Ascending aorta (tissue), 2 donors: ENCODE data around the gene ADRM1. TPM values are rescaled to one million over a fixed set of nuclear protein-coding genes. Genes with fewer than 3 reads are reported as not detected.

Source experiments
- DNase-seq, 2 donors: peaks; one replicate each; pipeline ENCODE4 v3.0.0-alpha.2; 2019; ENCODE audit warnings: low spot score in 2 of 2
- H3K27ac ChIP-seq, 2 donors: fragments of 200-600 bp; sonication (generic); one replicate each; pipeline ENCODE4 v1.5.1; 2016 to 2017; ENCODE audit warnings: mild to moderate bottlenecking in 1 of 2
- H3K27me3 ChIP-seq: fragments of 200-600 bp; sonication (generic); one replicate; pipeline ENCODE4 v1.5.1; 2017
- H3K36me3 ChIP-seq, 2 donors: fragments of 200-600 bp; sonication (generic); one replicate each; pipeline ENCODE4 v1.5.1; 2016
- H3K4me1 ChIP-seq, 2 donors: fragments of 200-600 bp; sonication (generic); one replicate each; pipeline ENCODE4 v1.5.1; 2016 to 2017; ENCODE audit warnings: mild to moderate bottlenecking in 1 of 2
- H3K4me3 ChIP-seq, 2 donors: fragments of 200-600 bp; sonication (generic); one replicate each; pipeline ENCODE4 v1.5.1; 2016 to 2017; ENCODE audit warnings: mild to moderate bottlenecking in 1 of 2
- H3K9me3 ChIP-seq, 2 donors: fragments of 200-600 bp; sonication (generic); one replicate each; pipeline ENCODE4 v1.5.1; 2016
- intact Hi-C: fragments of 100-400 bp; cut with DNase I; formaldehyde crosslinking; loops from one replicate; pipeline ENCODE4 v1.15.1; 2023
- total RNA-seq: library from RNA; depleted of rRNA; stranded (reverse); fragments of >200 nt; gene quantifications from one replicate; pipeline ENCODE4 v1.1.0, GENCODE V29; 2016
- TF ChIP-seq, protein P1 (sequence below), 3 experiments: fragments of 200-600 bp in 2 of 3; fragments of 450-650 bp in 1 of 3; sonication (generic) in 2 of 3; IDR thresholded peaks; one replicate each; pipeline ENCODE4 v1.5.1; 2016 to 2019; ENCODE audit warnings: antibody characterized with exemption in 3 of 3, mild to moderate bottlenecking in 1 of 3, moderate library complexity in 1 of 3

Gene ADRM1
- total RNA-seq, 1 donor from 2014 or later = 236 TPM

DNA sequence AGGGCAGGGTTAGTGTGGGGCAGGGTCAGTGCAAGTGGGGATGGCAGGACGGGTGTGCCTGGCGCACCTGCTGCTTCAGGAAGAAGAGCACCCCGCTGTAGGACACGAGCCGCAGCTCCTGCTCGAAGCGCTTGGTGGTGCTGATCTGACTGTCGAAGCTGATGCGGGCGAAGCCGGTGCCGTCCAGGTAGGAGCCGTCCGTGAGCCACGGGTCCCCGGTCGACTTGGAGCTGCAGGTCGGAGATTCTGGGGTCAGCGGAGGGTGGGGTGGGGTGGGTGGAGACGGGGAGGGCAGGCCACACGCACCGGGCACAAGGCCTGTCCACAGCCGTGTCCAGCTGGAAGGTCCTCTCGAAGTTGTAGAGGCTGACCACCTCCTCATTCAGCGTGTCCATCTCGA, 10.2 kb downstream of the ADRM1 start:
- Histone ChIP-seq H3K9me3 (no peaks in the 10 kb centered on the region), H3K36me3 (peaks cover 90 to 93% of the 10 kb centered on the region in 2 donors)

DNA sequence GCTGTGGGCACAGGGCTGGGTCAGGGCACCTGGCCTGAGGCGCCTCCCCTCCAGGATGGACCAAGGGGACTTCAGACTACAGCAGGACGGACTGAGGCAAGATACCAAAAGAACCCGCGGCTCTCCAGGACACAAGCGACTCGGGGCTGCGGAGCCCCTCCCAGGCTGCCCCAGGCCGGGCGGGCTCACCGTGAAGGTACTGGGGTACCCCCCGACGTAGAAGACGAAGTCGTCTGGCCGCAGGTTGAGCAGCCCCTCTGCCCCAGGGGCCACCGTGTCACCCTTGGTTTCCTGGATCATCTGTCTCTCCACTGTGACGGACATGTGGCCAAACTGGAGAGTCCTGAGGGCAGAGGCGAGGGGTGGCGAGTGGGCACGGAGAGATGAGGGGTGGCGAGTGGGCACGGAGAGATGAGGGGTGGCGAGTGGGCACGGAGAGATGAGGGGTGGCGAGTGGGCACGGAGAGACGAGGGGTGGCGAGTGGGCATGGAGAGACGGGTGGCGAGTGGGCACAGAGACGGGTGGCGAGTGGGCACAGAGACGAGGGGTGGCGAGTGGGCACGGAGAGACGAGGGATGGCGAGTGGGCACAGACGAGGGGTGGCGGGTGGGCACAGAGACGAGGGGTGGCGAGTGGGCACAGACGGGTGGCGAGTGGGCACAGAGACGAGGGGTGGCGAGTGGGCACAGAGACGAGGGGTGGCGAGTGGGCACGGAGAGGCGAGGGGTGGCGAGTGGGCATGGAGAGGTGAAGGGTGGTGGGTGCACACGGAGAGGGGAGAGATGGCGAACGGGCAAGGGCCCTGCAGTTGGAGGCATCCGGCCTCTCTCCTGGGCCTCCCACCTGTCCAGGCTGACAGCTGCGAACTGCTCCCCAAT, 10.9 kb downstream of the ADRM1 start:
- intact Hi-C loops = no loop called here

More for the DNA sequence above, 10.2 kb downstream of the ADRM1 start:
- intact Hi-C loops = no loop called here
- no peak for DNase-seq
- TF ChIP-seq, protein P1, sequence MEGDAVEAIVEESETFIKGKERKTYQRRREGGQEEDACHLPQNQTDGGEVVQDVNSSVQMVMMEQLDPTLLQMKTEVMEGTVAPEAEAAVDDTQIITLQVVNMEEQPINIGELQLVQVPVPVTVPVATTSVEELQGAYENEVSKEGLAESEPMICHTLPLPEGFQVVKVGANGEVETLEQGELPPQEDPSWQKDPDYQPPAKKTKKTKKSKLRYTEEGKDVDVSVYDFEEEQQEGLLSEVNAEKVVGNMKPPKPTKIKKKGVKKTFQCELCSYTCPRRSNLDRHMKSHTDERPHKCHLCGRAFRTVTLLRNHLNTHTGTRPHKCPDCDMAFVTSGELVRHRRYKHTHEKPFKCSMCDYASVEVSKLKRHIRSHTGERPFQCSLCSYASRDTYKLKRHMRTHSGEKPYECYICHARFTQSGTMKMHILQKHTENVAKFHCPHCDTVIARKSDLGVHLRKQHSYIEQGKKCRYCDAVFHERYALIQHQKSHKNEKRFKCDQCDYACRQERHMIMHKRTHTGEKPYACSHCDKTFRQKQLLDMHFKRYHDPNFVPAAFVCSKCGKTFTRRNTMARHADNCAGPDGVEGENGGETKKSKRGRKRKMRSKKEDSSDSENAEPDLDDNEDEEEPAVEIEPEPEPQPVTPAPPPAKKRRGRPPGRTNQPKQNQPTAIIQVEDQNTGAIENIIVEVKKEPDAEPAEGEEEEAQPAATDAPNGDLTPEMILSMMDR (IDR thresholded peaks at IDR 0.05) = no peak
- no peak overlapping the region for H3K4me3 ChIP-seq
- no peaks in the 10 kb centered on the region for H3K27me3 ChIP-seq
- H3K27ac ChIP-seq = no peak overlapping the region
- H3K4me1 ChIP-seq = no peaks in the 10 kb centered on the region

DNA sequence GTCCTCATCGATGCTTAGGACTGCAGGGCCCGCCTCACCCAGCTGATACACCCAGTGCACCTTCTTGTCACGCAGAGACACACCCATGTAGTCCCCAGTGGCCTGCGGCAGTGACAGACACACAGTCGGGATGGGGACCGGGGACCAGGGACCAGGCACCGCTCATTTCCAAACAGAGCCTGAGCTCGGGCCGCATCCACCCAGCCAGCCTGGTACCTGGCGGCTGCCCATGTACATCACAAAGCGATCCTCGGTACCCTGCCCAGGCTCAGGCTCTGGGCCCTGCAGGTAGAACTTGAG, 11.5 kb downstream of the ADRM1 start:
- no peak for DNase-seq
- intact Hi-C loops = no loop called here
- Histone ChIP-seq H3K4me1 (no peaks in the 10 kb centered on the region), H3K36me3 (peaks cover 88 to 91% of the 10 kb centered on the region in 2 donors), H3K4me3 (no peak overlapping the region), H3K27me3 (no peaks in the 10 kb centered on the region), H3K27ac (no peak overlapping the region), H3K9me3 (no peaks in the 10 kb centered on the region)
- TF ChIP-seq, protein P1 (IDR thresholded peaks at IDR 0.05) = no peak

More for the DNA sequence above, 10.9 kb downstream of the ADRM1 start:
- Histone ChIP-seq H3K4me3 (no peak overlapping the region), H3K27me3 (no peaks in the 10 kb centered on the region), H3K9me3 (no peaks in the 10 kb centered on the region), H3K4me1 (no peaks in the 10 kb centered on the region), H3K27ac (no peak overlapping the region), H3K36me3 (peaks cover 88 to 91% of the 10 kb centered on the region in 2 donors)
- TF ChIP-seq, protein P1 (IDR thresholded peaks at IDR 0.05) = no peak
- DNase-seq = no peak

DNA sequence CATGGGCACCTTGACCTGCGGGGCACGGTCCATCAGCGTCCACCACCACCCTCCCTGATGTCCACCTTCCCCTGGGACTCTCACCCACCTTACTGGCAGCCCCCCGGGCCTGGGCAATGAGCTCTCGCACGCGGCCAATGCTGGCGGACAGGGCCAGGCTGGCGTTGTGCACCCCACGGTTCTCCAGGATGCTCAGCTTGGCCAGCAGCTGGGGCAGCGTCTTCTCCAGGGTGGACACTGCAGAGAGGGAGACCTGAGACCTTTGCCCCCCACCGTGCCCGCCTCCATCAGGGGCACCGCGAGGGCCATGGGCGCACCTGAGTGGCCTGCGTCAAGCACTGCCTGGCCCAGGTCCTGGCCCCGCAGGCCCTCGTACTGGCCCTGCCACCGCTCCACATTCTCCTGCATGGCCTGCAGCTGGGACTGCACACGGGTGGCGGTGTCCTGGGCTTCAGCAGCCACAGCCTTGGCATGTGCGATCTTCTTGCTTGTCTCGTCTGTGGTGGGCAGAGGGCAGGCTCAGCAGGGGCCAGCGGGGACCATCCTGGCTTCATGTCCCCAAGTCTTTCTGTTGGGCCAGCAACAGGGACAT, 12.0 kb downstream of the ADRM1 start:
- TF ChIP-seq, protein P1 (IDR thresholded peaks at IDR 0.05) = no peak
- Histone ChIP-seq H3K36me3 (peaks cover 90 to 93% of the 10 kb centered on the region in 2 donors), H3K4me3 (no peak overlapping the region), H3K9me3 (no peaks in the 10 kb centered on the region), H3K27ac (no peak overlapping the region), H3K4me1 (no peaks in the 10 kb centered on the region), H3K27me3 (no peaks in the 10 kb centered on the region)
- intact Hi-C loops = no loop called here
- no peak for DNase-seq

DNA sequence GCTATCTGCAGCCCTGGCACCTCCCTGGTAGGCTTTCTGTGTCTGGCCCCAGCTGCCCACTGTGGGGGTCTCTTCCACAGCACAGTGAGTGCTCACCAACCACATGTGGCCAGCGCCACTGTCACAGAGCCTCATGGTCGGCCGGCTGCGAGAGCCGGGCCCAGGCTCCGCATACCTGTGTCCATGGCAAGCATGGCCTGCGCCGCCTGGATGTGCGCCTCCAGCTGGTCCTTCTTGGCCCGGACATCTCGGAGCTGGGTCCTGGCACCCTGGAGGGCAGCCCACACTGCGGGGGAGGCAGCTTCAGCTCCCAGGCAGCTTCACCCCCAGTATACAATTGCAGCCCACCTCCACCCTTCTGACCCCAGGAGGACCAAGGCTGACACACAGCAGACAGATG, 13.0 kb downstream of the ADRM1 start:
- intact Hi-C loops = no loop called here
- H3K27ac ChIP-seq = no peak overlapping the region
- DNase-seq = no peak
- H3K36me3 ChIP-seq = peaks cover 88 to 90% of the 10 kb centered on the region in 2 donors
- H3K4me1 ChIP-seq = no peaks in the 10 kb centered on the region
- H3K27me3 ChIP-seq = no peaks in the 10 kb centered on the region
- TF ChIP-seq, protein P1 (IDR thresholded peaks at IDR 0.05) = no peak
- no peak overlapping the region for H3K4me3 ChIP-seq
- H3K9me3 ChIP-seq = no peaks in the 10 kb centered on the region
